SK-N-SH (cell line): ENCODE results near the gene MYRF. TPM values are rescaled to one million over a fixed set of nuclear protein-coding genes. Genes with fewer than 3 reads are reported as not detected.

ENCODE experiments used
- CTCF ChIA-PET: fragments of 300-600, 350-600 bp; formaldehyde crosslinking; extraction: SDS; loops from one replicate; lab custom pipeline; 2021; lab: Yijun Ruan, JAX
- POLR2A ChIA-PET: fragments of 350-600 bp; sonication (Branson Sonifier 250); formaldehyde crosslinking; extraction: SDS; loops from one replicate; lab custom pipeline; 2020; ENCODE audit warnings: antibody characterized with exemption, inconsistent platforms; lab: Yijun Ruan, JAX
- DNase-seq: peaks from one replicate; pipeline ENCODE4 v3.0.0; 2012
- H2AFZ ChIP-seq: fragments of 200-600 bp; sonication (generic); 2 replicates; pipeline ENCODE4 v1.8.1; 2016; ENCODE audit warnings: antibody characterized with exemption, mild to moderate bottlenecking, low read depth
- H3F3A ChIP-seq: fragments of 200-600 bp; sonication (generic); replicated peaks from 2 replicates; pipeline ENCODE3; 2016; ENCODE audit warnings: antibody characterized with exemption, mild to moderate bottlenecking; ENCODE audit not compliant: insufficient read depth
- H3K27ac ChIP-seq, 2 experiments: fragments of 200-500 bp in 1 of 2; fragments of 200-600 bp in 1 of 2; sonication (Bioruptor generic) in 1 of 2; sonication (generic), shearing (Covaris generic) in 1 of 2; 2 replicates each; pipeline versions ENCODE4 v1.5.1 to v1.6.1; 2014 to 2016; ENCODE audit warnings: low read depth in 2 of 2, inconsistent platforms in 1 of 2, low read length in 1 of 2, mild to moderate bottlenecking in 1 of 2, mixed read lengths in 1 of 2
- H3K27me3 ChIP-seq: fragments of 200-600 bp; sonication (generic), shearing (Covaris generic); 2 replicates; pipeline ENCODE4 v1.6.1; 2016; ENCODE audit warnings: mixed run types; ENCODE audit not compliant: insufficient read depth
- H3K36me3 ChIP-seq, 2 experiments: fragments of 200-500 bp in 1 of 2; fragments of 200-600 bp in 1 of 2; sonication (Bioruptor generic) in 1 of 2; sonication (generic) in 1 of 2; replicated peaks in 1 of 2; 2 replicates each; pipeline versions ENCODE3 to v1.5.1; 2014 to 2016; ENCODE audit warnings: low read length in 1 of 2, mild to moderate bottlenecking in 1 of 2; ENCODE audit not compliant: insufficient read depth in 2 of 2, control insufficient read depth in 1 of 2
- H3K4me1 ChIP-seq, 2 experiments: fragments of 200-500 bp in 1 of 2; fragments of 200-600 bp in 1 of 2; sonication (Bioruptor generic) in 1 of 2; sonication (generic), shearing (Covaris generic) in 1 of 2; 2 replicates each; pipeline versions ENCODE4 v1.5.1 to v1.6.1; 2014 to 2016; ENCODE audit warnings: low read depth in 1 of 2, low read length in 1 of 2, mixed run types in 1 of 2; ENCODE audit not compliant: insufficient read depth in 2 of 2, control insufficient read depth in 1 of 2
- H3K4me2 ChIP-seq: fragments of 200-600 bp; sonication (generic), shearing (Covaris generic); 2 replicates; pipeline ENCODE4 v1.6.1; 2017; ENCODE audit warnings: mixed run types
- H3K4me3 ChIP-seq, 2 experiments: fragments of 200-500 bp in 1 of 2; fragments of 200-600 bp in 1 of 2; sonication (Bioruptor generic) in 1 of 2; sonication (generic), shearing (Covaris generic) in 1 of 2; 2 replicates each; pipeline versions ENCODE4 v1.5.1 to v1.8.1; 2014 to 2016; ENCODE audit warnings: low read depth in 2 of 2, inconsistent platforms in 1 of 2, low read length in 1 of 2, mild to moderate bottlenecking in 1 of 2, mixed read lengths in 1 of 2, moderate library complexity in 1 of 2
- H3K79me2 ChIP-seq: fragments of 200-600 bp; sonication (generic); 2 replicates; pipeline ENCODE4 v1.8.1; 2017; ENCODE audit warnings: mild to moderate bottlenecking; ENCODE audit not compliant: insufficient read depth
- H3K9ac ChIP-seq: fragments of 200-600 bp; sonication (generic); 2 replicates; pipeline ENCODE4 v1.6.1; 2017; ENCODE audit warnings: mixed run types
- H3K9me2 ChIP-seq: fragments of 200-600 bp; sonication (generic); 2 replicates; pipeline ENCODE4 v1.6.1; 2017; ENCODE audit warnings: mixed run types
- H3K9me3 ChIP-seq: fragments of 200-600 bp; sonication (generic); 2 replicates; pipeline ENCODE4 v1.6.1; 2017; ENCODE audit warnings: mixed run types, mild to moderate bottlenecking, moderate library complexity
- H4K20me1 ChIP-seq: fragments of 200-600 bp; sonication (generic); 2 replicates; pipeline ENCODE4 v1.6.1; 2017; ENCODE audit warnings: mild to moderate bottlenecking, mixed run types; ENCODE audit not compliant: insufficient read depth
- FOSL2 ChIP-seq: IDR thresholded peaks from 2 replicates; pipeline ENCODE4 v1.4.0; 2012; ENCODE audit warnings: low read depth, mild to moderate bottlenecking, moderate library complexity, borderline replicate concordance
- GATA2 ChIP-seq: sonication (generic); formaldehyde crosslinking; IDR thresholded peaks from 2 replicates; pipeline ENCODE4 v1.5.0; 2020; ENCODE audit warnings: mild to moderate bottlenecking, missing genetic modification reagents
- MXI1 ChIP-seq: IDR thresholded peaks from 2 replicates; pipeline ENCODE4 v1.6.1; 2012; ENCODE audit warnings: mild to moderate bottlenecking, low read depth, low read length, improper control_type of control experiment
- SIN3A ChIP-seq: IDR thresholded peaks from 2 replicates; pipeline ENCODE4 v1.6.1; 2012; ENCODE audit warnings: low read depth, mild to moderate bottlenecking, low read length, moderate library complexity, borderline replicate concordance
- SMC3 ChIP-seq: IDR thresholded peaks from 2 replicates; pipeline ENCODE4 v1.6.1; 2012; ENCODE audit warnings: low read depth, low read length, improper control_type of control experiment
- TCF12 ChIP-seq: IDR thresholded peaks from 2 replicates; pipeline ENCODE4 v1.4.0; 2012
- YY1 ChIP-seq: IDR thresholded peaks from 2 replicates; pipeline ENCODE4 v1.4.0; 2012; ENCODE audit warnings: low read depth, mild to moderate bottlenecking
- WGBS: methylation state at CpG from one replicate; pipeline ENCODE4 v1.1.6; 2017; ENCODE audit warnings: low lambda C conversion rate; 5-methylcytosine and 5-hydroxymethylcytosine counted together
- polyA plus RNA-seq, 3 experiments: library from polyadenylated mRNA; depleted of rRNA; stranded (reverse); fragments of >200 nt; gene quantifications; 2 replicates each; pipeline ENCODE4 v1.2.3, GENCODE V29; 2012
- TF ChIP-seq, protein P1 (sequence below): IDR thresholded peaks from 2 replicates; pipeline ENCODE4 v1.4.0; 2012; ENCODE audit warnings: low read depth, borderline replicate concordance
- TF ChIP-seq, protein P2 (sequence below): IDR thresholded peaks from 2 replicates; pipeline ENCODE4 v1.4.0; 2012; ENCODE audit warnings: low read depth
- TF ChIP-seq, protein P3 (sequence below): IDR thresholded peaks from 2 replicates; pipeline ENCODE4; 2012
- TF ChIP-seq, protein P4 (sequence below): fragments of 150-350 bp; IDR thresholded peaks from 2 replicates; pipeline ENCODE4 v1.6.1; 2017; ENCODE audit warnings: antibody characterized with exemption, low read length, low read depth, borderline replicate concordance
- TF ChIP-seq, protein P5 (sequence below): IDR thresholded peaks from 2 replicates; pipeline ENCODE4 v1.4.0; 2012; ENCODE audit warnings: low read depth, borderline replicate concordance

The MYRF gene
- polyA plus RNA-seq, 1 of the 3 experiments (the other 2 are of a cell fraction): 2.8 TPM

DNA sequence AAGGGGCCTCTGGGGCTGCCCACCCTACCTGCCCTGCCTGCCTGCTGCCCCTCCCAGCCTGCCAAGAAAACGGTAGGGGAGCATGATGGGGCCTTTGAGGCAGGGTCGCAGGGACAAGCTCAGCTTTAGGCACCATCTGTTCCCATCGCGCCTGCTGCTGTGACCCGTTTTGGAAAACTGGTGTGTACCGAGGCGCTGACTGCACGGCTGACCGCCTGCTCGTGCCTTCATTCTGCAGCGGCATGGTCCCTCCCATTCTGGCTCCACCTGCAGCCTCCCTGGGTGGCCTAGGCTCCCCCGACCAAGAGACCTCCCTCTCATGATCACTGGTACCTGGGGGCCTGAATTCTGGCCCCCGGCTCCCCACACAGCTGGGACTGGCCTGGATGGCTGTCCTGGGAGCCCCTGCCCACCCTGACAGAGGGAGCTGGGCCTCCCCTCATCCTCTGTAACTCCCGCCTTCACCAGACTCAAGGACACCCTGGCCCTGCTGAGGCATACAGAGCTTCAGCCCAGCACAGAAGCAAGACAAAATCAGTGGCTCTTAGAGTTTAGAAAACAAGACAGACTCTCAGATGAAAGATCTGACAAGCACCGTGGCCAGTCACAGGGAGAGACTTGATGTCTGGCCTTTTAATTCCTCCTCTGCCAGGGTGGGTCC is 6.5 kb upstream of the MYRF start:
- Histone ChIP-seq H3K9ac (no peak overlapping the region), H3K4me2 (no peak overlapping the region), H2AFZ (no peak overlapping the region), H3K9me3 (no peaks in the 10 kb centered on the region), H3F3A (no peaks in the 10 kb centered on the region), H3K9me2 (no peaks in the 10 kb centered on the region), H3K36me3 (peaks cover 0 to 2% of the 10 kb centered on the region in 2 experiments), H3K4me3 (no peak overlapping the region), H3K27ac (no peak overlapping the region), H3K4me1 (peaks cover 0 to 8% of the 10 kb centered on the region in 2 experiments; a peak in 1 of 4 replicates), H3K27me3 (no peaks in the 10 kb centered on the region), H3K79me2 (no peaks in the 10 kb centered on the region), H4K20me1 (no peaks in the 10 kb centered on the region)
- TF ChIP-seq, protein P1, sequence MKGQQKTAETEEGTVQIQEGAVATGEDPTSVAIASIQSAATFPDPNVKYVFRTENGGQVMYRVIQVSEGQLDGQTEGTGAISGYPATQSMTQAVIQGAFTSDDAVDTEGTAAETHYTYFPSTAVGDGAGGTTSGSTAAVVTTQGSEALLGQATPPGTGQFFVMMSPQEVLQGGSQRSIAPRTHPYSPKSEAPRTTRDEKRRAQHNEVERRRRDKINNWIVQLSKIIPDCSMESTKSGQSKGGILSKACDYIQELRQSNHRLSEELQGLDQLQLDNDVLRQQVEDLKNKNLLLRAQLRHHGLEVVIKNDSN: no peak
- TF ChIP-seq, protein P2, sequence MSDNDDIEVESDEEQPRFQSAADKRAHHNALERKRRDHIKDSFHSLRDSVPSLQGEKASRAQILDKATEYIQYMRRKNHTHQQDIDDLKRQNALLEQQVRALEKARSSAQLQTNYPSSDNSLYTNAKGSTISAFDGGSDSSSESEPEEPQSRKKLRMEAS: no peak
- POLR2A ChIA-PET: interaction anchor here (2.5 kb wide), 1 partner anchor 46 kb away, joined by 23 read pairs; the partner anchor contains the start of genes FEN1 and TMEM258
- CTCF ChIA-PET: interaction anchor here (1.0 to 9.1 kb wide), 7 partner anchors 12 to 362 kb away, joined by 3 to 285 read pairs (median 50); partner anchors contain the start of genes FADS1, FEN1 and TMEM258
- WGBS: 83% methylated on average over 7 of the region's 15 CpGs
- DNase-seq: no peak

DNA sequence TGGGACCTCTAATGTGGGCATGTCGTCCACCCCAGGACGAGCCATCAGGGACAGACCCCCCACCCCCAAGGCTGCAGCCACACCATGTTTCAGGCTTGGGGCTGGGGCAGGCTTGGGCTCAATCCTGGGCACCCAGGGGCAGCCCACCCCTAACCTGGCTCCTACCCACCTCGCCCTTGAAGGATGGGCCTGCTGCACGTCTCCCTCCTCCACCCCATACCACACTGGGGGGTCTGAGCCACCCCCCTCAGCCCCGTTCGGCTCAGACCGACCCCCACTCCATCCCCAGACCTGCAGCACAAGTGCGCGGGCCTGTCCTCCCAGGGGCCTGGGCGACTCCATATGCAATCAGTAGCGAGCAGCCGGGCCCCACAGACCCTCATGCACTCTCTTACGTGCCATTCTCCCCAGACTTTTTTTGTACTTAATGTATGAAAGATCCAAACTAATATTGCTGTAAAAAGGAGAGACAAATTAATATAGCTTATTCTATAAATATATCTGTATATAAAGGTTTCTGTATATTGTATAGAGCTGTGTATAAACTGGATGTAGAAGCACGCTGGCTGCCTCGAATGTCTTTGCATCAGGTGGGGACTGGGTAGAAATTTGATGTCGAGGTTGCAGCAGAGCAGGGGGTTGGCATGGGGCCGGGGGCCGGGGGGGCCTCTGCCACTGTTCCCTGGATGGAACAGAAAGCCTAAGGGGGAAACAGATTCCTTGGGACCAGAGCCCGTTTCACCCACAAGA is 5.8 kb upstream of the MYRF start:
- Histone ChIP-seq H4K20me1 (no peaks in the 10 kb centered on the region), H3K27ac (no peak overlapping the region), H3K9me3 (no peaks in the 10 kb centered on the region), H3K4me2 (no peak overlapping the region), H3K36me3 (no peaks in the 10 kb centered on the region), H3K27me3 (no peaks in the 10 kb centered on the region), H3F3A (no peaks in the 10 kb centered on the region), H3K9ac (no peak overlapping the region), H3K9me2 (no peaks in the 10 kb centered on the region), H3K79me2 (no peaks in the 10 kb centered on the region), H3K4me1 (peaks cover 0 to 8% of the 10 kb centered on the region in 2 experiments; a peak in 1 of 4 replicates), H2AFZ (no peak overlapping the region), H3K4me3 (no peak overlapping the region)
- POLR2A ChIA-PET: interaction anchor here (0.8 to 2.5 kb wide), 6 partner anchors 40 to 366 kb away, joined by 3 to 23 read pairs (median 4); partner anchors contain the start of genes FEN1 and TMEM258
- WGBS: 76% methylated on average over 18 of the region's 19 CpGs
- CTCF ChIA-PET: interaction anchor here (0.8 to 9.1 kb wide), 24 partner anchors 8 to 361 kb away, joined by 3 to 285 read pairs (median 8); partner anchors contain the start of genes FEN1 and TMEM258
- no peak for TF ChIP-seq GATA2
- TF ChIP-seq YY1: no peak
- TF ChIP-seq FOSL2: no peak
- TF ChIP-seq TCF12: no peak
- TF ChIP-seq, protein P3, sequence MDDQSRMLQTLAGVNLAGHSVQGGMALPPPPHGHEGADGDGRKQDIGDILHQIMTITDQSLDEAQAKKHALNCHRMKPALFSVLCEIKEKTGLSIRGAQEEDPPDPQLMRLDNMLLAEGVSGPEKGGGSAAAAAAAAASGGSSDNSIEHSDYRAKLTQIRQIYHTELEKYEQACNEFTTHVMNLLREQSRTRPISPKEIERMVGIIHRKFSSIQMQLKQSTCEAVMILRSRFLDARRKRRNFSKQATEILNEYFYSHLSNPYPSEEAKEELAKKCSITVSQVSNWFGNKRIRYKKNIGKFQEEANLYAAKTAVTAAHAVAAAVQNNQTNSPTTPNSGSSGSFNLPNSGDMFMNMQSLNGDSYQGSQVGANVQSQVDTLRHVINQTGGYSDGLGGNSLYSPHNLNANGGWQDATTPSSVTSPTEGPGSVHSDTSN: no peak
- TF ChIP-seq, protein P4, sequence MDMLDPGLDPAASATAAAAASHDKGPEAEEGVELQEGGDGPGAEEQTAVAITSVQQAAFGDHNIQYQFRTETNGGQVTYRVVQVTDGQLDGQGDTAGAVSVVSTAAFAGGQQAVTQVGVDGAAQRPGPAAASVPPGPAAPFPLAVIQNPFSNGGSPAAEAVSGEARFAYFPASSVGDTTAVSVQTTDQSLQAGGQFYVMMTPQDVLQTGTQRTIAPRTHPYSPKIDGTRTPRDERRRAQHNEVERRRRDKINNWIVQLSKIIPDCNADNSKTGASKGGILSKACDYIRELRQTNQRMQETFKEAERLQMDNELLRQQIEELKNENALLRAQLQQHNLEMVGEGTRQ: no peak
- TF ChIP-seq, protein P5, sequence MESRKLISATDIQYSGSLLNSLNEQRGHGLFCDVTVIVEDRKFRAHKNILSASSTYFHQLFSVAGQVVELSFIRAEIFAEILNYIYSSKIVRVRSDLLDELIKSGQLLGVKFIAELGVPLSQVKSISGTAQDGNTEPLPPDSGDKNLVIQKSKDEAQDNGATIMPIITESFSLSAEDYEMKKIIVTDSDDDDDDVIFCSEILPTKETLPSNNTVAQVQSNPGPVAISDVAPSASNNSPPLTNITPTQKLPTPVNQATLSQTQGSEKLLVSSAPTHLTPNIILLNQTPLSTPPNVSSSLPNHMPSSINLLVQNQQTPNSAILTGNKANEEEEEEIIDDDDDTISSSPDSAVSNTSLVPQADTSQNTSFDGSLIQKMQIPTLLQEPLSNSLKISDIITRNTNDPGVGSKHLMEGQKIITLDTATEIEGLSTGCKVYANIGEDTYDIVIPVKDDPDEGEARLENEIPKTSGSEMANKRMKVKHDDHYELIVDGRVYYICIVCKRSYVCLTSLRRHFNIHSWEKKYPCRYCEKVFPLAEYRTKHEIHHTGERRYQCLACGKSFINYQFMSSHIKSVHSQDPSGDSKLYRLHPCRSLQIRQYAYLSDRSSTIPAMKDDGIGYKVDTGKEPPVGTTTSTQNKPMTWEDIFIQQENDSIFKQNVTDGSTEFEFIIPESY: no peak
- TF ChIP-seq SMC3: no peak
- TF ChIP-seq MXI1: no peak
- TF ChIP-seq, protein P1: no peak
- TF ChIP-seq SIN3A: no peak
- DNase-seq: no peak
